GM12892 (cell line): Measurements from ENCODE around the gene YPEL1.
"Not testable (repeated sequence)": the region's sequence is repeated elsewhere in the genome, so short reads cannot be mapped to it uniquely, and the experiment has no call there.

Source experiments
- DNase-seq: peaks from one replicate; pipeline ENCODE4 v3.0.0; 2011; ENCODE audit not compliant: insufficient read length
- FAIRE-seq: peaks from 2 replicates; lab custom pipeline; 2011; peaks lifted over from hg19 to GRCh38; lab: Jason Lieb, UNC
- POLR2A ChIP-seq: IDR thresholded peaks from 2 replicates; pipeline ENCODE4 v1.6.1; 2011; ENCODE audit warnings: low read depth, low read length, control low read depth
- POLR2AphosphoS5 ChIP-seq: IDR thresholded peaks from 2 replicates; pipeline ENCODE4 v1.6.1; 2011; ENCODE audit warnings: low read depth, low read length, control low read depth
- TAF1 ChIP-seq: IDR thresholded peaks from 2 replicates; pipeline ENCODE4 v1.6.1; 2011; ENCODE audit warnings: low read depth, mild to moderate bottlenecking, control low read depth, low read length, borderline replicate concordance

YPEL1 gene

DNA sequence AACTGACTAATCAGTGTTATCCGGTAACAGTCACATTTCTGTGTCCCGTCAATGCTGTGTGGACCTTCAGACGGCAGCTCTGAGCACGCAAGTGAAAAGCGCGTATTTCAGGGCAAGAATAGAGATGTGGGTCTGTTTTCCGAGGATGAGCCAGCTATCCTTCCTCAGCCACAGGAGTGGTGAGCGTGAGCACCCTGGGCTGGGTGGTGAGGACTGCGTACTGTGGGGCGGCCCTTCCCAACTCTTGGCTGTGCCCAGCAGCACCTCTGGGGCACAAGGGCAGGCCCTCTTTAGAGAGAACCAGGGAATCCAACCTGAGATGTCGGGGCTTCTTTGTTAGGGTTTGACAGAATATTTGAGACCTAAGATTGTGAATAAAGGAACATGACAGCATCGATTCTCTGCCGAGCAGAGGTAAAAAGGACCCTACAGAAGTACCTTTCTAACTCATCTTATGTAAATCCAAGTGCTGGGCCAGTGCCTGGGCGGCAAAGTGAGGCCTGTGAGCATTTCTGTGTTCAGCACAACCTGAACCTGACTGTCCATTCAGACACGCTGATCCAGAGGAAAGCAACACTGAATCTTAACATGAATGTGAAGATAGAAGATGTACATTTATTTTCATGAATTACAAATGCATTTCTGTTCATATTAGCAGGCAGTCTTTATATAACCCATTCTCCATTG, 26.5 kb upstream of the YPEL1 start:
- no peak for TF ChIP-seq POLR2A
- no peak for TF ChIP-seq POLR2AphosphoS5
- no peak for TF ChIP-seq TAF1
- no peak for DNase-seq
- no peak for FAIRE-seq

DNA sequence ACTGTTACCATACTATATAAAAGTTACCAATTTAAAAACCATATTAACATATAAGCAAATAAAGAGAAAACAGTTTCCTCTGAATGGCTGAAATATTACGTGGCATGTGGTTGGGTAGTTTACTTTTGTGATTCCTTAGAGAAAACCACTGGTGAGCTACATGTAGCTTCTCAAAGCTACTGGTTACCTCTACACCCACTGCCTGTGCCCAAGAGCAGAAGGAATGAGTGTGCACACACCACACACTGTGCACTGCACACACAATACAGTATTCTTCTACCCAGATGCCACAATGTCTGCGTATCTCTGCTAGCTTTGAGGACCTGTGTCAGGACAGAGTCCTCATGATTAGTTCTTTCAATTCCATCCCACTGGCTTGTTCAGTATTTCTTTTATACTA, 25.5 kb upstream of the YPEL1 start:
- no peak for FAIRE-seq
- no peak for TF ChIP-seq POLR2AphosphoS5
- DNase-seq: no peak

DNA sequence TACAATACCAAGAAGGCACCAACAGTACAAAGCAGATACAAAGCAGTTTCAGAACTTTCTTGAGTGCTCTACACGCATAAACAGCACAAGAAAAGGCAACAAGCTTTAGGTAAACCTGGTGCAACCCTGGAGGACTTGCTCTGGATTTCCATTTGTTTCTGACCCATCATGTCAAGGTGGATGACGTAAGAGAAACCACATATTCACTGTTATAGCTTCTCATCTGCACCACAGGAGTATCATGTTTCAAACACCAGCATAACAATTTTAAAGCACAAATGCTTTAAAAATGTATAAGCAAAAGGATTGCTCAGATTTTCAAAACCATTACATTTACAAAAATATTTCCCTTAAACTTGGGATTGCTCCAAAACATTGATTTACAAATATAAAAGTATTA, 25.0 kb upstream of the YPEL1 start:
- DNase-seq: no peak
- TF ChIP-seq TAF1 (no peak), POLR2A (no peak), POLR2AphosphoS5 (no peak)
- no peak for FAIRE-seq

DNA sequence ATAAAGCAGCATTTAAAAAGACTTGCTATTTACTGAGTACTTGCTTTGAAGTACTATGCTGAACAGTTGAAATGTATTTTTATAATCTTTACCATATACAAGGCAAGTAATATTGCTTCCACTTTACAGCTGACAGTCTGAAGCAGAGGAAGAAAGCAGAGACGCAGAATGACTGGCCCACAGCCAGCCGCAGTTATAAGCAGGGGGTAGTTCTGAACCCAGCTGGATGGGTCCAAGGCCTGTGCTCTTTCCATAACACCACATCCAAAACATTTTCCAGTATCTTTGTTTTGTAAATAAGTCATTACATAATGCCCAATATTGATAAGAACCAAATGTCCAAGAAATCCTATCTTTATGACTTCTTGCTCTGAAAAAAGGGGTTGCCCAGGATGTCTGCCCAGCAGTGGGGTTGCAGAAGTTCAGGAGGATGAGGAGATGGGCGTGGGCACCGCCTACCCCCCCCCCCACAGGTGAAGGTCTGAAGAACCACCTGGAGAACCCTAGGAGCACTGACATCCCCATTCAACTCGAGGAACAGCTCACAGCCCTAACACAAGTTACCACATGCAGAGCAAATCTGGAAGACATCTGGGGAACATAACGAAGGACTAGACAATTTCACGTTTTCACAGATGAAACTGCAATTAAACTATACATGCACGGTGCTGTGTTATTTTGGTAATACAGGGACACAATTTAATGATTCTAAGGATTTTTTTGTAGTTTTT, 24.2 kb upstream of the YPEL1 start:
- DNase-seq (no peak), FAIRE-seq (no peak)
- no peak for TF ChIP-seq POLR2A
- TF ChIP-seq POLR2AphosphoS5: no peak
- TF ChIP-seq TAF1: no peak

DNA sequence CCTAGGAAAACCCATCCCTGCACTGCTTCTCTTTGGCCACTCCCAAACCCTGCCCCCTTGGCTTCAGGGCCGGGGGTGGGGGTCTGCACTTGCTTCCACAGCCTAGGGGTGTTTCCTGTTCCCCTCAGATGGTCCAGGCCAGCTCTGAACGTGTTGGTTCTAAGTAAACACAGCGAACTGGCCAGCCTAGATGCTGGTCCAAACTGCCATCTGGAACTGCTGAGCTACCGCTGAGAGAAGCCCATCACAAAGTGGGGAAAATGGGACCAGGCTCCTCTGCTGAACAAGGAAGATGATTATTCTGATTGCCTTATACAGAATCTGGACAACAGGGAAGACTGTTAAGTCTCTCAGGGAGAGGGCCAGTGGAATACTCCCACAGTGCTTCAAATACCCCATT, 23.5 kb upstream of the YPEL1 start:
- DNase-seq (no peak), FAIRE-seq (no peak)
- TF ChIP-seq TAF1 (no peak), POLR2A (no peak), POLR2AphosphoS5 (no peak)

DNA sequence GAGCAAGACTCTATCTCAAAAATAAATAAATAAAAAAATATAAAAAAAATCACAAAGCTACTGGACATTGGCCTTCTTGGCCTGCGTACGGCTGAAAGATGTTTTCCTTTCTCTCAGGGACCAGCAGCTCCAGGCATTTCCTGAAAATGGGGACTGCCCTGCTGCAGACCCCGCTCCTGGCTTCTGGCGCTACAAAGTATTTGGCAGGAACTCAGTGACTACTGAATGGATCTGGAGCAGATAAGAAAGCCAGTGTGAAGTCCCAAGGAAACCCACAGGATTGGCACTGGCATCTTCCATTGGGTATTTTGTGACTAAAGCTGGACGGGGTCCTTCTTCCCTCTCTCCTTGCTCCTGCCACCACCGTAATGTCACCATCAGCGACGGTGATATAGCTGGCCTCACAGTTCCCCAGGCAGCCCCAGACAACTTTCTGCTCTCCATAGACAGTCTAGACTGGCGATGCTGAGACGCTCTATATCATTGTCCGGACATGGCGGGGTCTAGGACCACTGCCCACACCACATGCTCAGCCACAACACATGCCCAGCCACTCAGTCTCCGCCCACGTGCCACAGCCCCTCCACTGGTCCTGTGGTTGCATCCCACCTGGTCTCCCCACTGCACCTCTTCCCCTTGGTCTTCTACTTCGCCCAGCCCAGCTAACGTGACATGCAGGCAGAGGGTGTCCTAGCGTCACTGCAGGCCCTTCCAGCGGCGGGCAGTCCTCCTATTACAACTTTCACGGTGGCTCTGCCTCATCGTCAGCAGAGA, 22.7 kb upstream of the YPEL1 start:
- DNase-seq: no peak
- no peak for FAIRE-seq
- TF ChIP-seq POLR2AphosphoS5 (no peak), TAF1 (no peak), POLR2A (no peak)

DNA sequence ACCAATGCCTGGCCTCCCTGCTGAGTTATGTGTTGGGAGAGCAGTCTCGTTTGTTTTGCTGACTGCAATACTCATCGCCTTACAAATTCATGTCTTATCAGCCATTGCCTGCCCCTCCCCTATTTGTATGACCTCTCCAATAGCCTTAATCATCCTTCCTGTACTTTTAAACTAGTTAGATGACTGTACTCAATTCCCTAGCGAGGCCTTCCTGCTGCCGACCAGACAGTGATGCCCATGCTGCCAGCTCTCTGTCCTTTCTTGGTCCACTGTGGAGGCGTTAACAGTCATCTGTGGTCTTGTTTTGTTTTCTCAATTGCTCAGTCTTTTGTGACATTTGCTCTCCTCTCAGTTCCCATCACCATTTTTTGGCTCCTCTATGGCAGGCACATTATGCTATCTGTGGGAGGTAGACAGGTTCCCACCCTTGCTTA, 20.3 kb upstream of the YPEL1 start:
- FAIRE-seq (no peak), DNase-seq (no peak)
- no peak for TF ChIP-seq POLR2A
- no peak for TF ChIP-seq POLR2AphosphoS5
- TF ChIP-seq TAF1: no peak

DNA sequence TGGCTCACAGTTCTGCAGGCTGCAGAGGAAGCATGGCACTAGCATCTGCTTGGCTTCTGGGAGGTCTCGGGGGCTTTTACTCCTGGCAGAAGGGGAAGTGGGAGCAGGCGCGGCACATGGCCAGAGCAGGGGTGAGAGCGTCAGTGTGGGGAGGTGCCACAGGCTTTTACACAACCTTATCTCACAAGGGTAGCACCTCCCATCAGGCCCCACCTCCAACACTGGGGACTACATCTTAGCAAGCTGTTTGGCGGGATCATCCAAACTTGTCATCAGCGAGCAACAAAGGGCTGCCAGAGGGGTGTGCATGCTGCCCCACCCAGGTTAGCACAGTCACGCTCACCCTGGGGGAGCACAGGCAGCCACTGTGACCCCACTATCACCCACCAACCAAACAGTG, 18.9 kb upstream of the YPEL1 start:
- no peak for TF ChIP-seq POLR2AphosphoS5
- no peak for TF ChIP-seq TAF1
- no peak for TF ChIP-seq POLR2A
- FAIRE-seq: no peak
- no peak for DNase-seq

DNA sequence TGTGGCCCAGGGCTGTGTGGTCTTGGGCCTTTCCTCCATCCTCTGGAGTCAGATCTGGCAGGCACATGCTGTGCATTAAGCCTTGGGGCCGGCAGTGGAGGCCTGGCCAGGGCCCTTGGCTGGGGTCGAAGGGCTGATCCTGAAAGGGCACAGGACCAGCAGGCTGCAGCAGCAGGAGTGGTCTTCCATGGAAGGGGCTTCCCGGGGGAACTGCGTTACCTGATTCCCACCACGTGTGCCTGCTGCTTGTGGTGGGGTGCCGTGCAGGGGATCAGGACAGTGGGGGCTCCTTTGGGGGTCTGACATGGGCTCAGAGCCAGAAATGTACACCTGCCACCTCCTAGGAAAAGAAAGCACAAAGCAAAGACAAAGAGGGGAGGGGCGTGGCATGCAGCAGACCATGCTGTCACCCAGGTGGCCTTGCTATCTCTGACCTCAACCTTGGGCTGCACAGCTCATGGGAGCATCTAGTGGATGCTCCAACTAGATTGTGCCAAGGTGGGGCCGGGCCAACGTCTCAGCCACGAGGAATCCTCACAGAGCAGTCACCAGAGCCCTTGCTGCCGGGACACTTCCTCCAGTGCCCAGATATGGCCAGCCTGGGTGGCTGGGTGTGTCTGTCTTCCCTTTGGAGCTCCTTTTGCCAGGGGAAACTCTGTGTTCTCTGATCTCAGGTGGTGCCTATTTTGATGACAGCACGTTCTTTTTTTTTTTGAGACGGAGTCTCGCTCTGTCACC, 17.9 kb upstream of the YPEL1 start:
- FAIRE-seq (no peak), DNase-seq (no peak)
- TF ChIP-seq POLR2A: no peak
- no peak for TF ChIP-seq POLR2AphosphoS5
- no peak for TF ChIP-seq TAF1

DNA sequence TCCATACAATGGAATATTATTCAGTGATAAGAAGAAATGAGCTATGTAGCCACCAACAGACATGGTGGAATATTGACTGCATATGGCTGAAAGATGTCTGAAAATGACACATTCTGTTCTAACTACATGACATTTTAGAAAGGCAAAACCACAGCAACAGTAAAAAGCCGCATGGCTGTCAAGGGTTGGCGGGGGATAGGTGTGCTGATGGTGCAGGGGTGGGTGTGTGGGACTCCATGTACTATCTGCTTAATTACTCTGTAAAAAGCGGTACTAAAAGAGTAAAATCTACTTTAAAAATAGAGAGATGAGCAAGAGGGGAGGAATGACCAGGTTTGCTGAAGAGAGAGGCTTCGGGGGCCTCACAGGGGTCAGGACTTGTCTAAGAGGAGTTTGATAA, 16.7 kb upstream of the YPEL1 start:
- FAIRE-seq (no peak), DNase-seq (no peak)
- TF ChIP-seq POLR2AphosphoS5 (no peak), TAF1 (no peak), POLR2A (no peak)

DNA sequence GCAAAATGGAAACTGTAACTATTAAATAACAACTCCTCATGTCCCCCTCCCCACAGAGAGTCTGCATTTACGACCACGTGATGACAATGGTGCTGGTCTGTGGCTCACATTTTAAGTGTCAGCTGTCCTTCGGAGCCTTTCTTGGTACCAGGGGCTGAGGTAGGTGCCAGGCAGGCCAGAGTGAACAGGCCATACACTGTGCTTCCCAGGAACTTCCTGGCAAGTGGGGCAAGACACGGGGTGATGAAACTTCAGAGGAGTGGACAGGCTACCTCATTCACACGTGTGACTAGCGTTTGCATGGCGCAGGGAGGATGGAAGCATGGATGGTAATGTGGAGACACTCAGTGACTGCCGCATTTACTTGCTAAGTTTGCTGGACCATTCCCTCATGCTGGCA, 10.4 kb upstream of the YPEL1 start:
- DNase-seq (no peak), FAIRE-seq (no peak)
- TF ChIP-seq POLR2AphosphoS5 (no peak), TAF1 (no peak), POLR2A (no peak)

DNA sequence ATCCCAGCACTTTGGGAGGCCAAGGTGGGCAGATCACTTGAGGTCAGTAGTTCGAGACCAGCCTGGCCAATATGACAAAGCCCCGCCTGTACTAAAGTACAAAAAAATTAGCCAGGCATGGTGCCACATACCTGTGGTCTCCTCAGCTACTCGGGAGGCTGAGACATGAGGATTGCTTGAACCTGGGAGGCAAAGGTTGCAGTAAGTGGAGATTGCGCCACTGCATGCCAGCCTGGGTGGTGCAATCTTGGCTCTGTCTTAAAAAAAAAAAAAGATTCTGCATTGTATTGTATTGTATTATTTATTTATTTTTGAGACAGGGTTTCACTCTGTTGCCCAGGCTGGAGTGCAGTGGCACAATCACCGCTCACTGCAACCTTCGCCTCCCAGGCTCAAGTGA, 9.3 kb upstream of the YPEL1 start:
- not testable (repeated sequence) for FAIRE-seq, DNase-seq
